Stimulated activated effector memory CD8-positive, alpha-beta T cell treated with anti-CD3 and anti-CD28 coated beads, Interleukin-12 subunit alpha, Interleukin-12 subunit beta, amount 100 ng/mL, for 72 hours (primary cell): ENCODE measurements around the gene ATG14.
"Not testable (repeated sequence)": the region's sequence is repeated elsewhere in the genome, so short reads cannot be mapped to it uniquely, and the experiment has no call there.

Experiments
- ATAC-seq: fragments of 150-1000 bp; cut with Tn5 transposase; 2 replicates; pipeline ENCODE4 v1.10.0; 2021
- DNase-seq, 2 donors: peaks; one replicate each; pipeline ENCODE4 v3.0.0; 2021 to 2022; ENCODE audit warnings: low spot score in 2 of 2
- H3K27ac Mint-ChIP-seq: one replicate; pipeline ENCODE4 v1.8.0; 2022; ENCODE audit warnings: mild to moderate bottlenecking, mixed read lengths
- H3K36me3 Mint-ChIP-seq: one replicate; pipeline ENCODE4 v1.8.0; 2022; ENCODE audit warnings: mild to moderate bottlenecking, mixed read lengths
- H3K4me1 Mint-ChIP-seq: one replicate; pipeline ENCODE4 v1.8.0; 2022; ENCODE audit warnings: mixed read lengths
- H3K4me3 Mint-ChIP-seq: one replicate; pipeline ENCODE4 v1.8.0; 2022; ENCODE audit warnings: mild to moderate bottlenecking, mixed read lengths
- H3K9me3 Mint-ChIP-seq: one replicate; pipeline ENCODE4 v1.8.0; 2022; ENCODE audit warnings: mixed read lengths

Gene ATG14

DNA sequence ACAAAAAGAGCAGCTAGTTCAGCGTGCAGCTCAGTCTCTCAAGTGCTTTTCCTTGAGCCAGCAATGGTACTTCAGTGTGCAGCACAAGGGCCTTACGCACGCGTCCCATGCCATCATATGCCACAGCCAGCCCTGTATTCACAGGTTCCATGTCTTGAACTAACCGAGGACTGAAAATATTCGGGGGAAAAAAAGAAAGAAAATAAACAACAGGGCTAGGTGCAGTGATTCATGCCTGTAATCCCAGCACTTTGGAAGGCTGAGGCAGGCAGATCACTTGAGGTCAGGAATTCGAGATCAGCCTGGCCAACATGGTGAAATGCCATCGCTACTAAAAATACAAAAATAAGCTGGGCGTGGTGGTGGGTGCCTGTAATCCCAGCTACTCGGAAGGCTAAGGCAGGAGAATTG lies 28.6 kb downstream of the ATG14 start:
- Mint-ChIP-seq H3K4me1 (peaks cover 21% of the 10 kb centered on the region), H3K36me3 (peaks cover 53% of the 10 kb centered on the region)
- H3K4me3 Mint-ChIP-seq, ATAC-seq, DNase-seq, H3K27ac Mint-ChIP-seq, H3K9me3 Mint-ChIP-seq: not testable (repeated sequence)

DNA sequence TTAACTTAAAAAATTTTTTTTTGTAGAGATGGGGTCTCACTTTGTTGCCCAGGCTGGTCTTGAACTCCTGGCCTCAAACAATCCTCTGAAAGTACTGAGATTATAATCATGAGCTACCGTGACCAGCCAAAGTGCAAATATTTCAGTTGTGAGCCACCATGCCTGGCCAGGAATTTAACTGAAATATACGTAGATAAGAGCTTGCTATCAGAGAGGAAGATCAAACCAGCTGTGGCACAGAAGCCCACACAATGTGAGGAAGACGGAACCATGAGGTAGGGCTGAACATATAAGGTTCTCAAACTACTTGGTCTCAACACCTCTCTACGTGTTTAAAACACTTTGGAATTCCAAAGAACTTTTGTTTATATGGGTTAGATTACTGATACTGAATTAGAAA lies 29.1 kb downstream of the ATG14 start:
- ATAC-seq (no peak), DNase-seq (no peak)
- no peak overlapping the region for H3K27ac Mint-ChIP-seq
- H3K4me3 Mint-ChIP-seq, result no peak overlapping the region
- peaks cover 58% of the 10 kb centered on the region for H3K36me3 Mint-ChIP-seq
- H3K4me1 Mint-ChIP-seq, result peaks cover 18% of the 10 kb centered on the region
- H3K9me3 Mint-ChIP-seq, result no peaks in the 10 kb centered on the region

DNA sequence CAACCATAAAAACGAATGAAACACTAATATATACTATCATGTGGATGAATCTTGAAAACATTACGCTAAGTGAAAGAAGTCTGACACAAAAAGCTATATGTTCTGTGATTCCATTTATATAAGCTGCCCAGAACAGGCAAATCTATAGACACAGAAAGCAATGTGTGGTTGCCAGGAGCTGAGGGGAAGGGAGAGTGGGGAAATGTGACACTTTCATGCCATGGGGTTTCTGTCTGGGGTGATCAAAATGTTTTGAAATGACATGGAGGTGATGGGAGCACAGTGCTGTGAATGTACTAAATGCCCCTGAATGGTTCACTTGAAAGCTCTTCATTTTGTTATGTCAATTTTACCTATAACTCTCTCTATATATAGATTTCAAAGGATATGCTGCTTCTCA lies 30.1 kb downstream of the ATG14 start:
- Mint-ChIP-seq H3K36me3 (peaks cover 60% of the 10 kb centered on the region), H3K9me3 (no peaks in the 10 kb centered on the region), H3K4me1 (peaks cover 10% of the 10 kb centered on the region), H3K4me3 (no peak overlapping the region), H3K27ac (peak overlapping the region; percentile 60)
- DNase-seq, result no peak
- peak; percentile 35 for ATAC-seq

DNA sequence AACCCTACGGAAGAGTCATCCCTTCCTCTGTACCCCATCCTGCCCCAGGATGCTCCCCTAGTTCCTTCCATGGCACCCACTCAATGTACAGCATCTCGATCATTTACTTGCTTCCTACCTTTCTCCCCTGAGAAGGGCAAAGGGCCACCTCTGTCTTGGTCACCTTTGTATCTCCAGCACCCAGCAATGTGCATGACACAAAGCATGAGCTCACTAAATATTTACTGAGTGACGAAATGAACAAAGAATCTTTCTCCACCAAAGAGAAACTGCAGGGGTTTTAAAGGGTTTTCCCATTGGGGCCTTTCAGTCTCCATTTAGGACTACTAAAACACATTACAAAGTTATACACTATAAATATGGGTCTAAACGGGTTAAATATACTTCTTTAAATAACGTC lies 30.6 kb downstream of the ATG14 start:
- Mint-ChIP-seq H3K9me3 (no peaks in the 10 kb centered on the region), H3K4me3 (no peak overlapping the region), H3K36me3 (peaks cover 61% of the 10 kb centered on the region), H3K27ac (no peak overlapping the region), H3K4me1 (peaks cover 6% of the 10 kb centered on the region)
- no peak for ATAC-seq
- DNase-seq, result no peak

DNA sequence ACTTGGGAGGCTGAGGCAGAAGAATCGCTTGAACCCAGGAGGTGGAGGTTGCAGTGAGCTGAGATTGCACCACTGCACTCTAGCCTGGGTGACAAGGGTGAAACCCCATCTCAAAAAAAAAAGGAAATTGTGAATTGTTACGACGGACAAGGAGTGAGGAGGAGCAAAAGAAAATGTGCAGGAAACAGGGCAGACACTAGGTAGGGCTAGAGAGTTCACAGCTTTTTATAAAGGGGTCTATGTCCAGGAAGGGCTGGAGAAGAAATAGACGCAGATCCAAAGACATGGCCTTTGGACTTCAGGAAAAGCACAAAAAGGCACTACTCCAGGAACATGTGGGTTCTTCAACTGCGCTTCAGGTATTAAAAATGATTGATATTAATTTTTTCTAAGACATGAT lies 34.4 kb downstream of the ATG14 start:
- DNase-seq, result no peak
- no peak overlapping the region for H3K4me3 Mint-ChIP-seq
- peaks cover 34% of the 10 kb centered on the region for H3K4me1 Mint-ChIP-seq
- H3K27ac Mint-ChIP-seq, result no peak overlapping the region
- peaks cover 68% of the 10 kb centered on the region for H3K36me3 Mint-ChIP-seq
- no peaks in the 10 kb centered on the region for H3K9me3 Mint-ChIP-seq
- ATAC-seq, result no peak

DNA sequence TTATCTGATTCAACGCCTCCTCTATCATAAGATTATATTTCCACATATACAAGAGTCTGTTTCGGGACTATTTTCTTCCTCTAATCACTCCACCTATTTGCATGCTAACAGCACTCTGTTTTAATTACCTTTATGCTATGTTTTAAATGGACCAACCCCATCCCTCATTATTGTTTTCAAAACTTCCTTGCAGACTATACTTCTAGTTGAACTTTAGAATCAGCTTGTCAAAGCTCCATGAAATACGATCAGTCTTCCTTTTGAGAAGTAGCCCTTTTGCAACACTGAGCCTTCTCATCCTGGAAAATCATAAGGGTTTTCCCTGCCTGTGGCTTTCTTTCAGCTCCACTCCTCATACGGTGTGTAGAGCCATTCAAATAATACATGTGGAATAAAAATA lies 36.9 kb downstream of the ATG14 start:
- ATAC-seq (no peak), DNase-seq (no peak)
- H3K27ac Mint-ChIP-seq, result peak overlapping the region; percentile 81
- H3K4me1 Mint-ChIP-seq, result peaks cover 38% of the 10 kb centered on the region
- peaks cover 57% of the 10 kb centered on the region for H3K36me3 Mint-ChIP-seq
- H3K9me3 Mint-ChIP-seq, result no peaks in the 10 kb centered on the region
- H3K4me3 Mint-ChIP-seq, result peak overlapping the region; percentile 28

DNA sequence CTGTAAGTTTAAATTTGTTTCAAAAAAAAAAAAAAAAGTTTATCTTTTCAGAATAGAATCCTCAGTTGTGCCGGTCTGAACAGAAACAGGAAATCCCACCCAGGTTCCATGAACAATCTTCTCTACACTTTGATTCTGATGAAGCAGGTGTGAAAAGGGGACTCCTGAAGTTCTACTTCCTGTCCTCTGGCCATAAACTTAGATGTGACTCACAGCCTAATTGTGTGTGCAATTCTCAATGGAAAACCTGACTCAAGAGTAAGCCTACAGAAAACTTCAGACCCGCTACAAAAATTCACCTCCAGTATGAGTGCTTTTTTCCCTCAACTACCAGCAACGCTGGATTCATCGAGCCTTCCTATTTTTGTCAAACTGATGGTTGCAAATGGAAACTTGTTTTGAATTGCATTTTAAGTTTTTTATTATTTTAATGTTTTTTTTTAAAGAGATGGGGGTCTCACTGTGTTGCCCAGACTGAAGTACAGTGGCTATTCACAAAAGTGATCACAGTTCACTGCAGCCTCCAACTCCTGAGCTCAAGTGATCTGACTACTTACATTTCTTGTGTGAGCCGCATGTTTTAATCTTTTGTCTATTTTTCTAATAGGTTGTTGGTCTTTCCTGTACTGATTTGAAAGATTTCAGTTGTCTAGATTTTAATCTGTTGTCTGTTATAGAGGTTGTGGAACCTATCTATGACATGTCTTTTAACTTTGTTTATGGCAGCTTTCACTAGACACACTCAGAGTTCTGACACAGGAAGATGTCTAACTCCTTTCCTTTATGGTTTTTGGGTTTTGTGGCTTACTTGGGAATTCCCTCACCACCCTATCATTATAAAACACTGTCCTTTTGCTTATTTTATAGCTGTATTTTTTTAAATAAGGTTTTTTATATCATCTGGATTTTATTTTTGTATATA lies 37.6 kb downstream of the ATG14 start:
- ATAC-seq (peak; percentile 91), DNase-seq (peak; percentile 20 to 63)
- no peaks in the 10 kb centered on the region for H3K9me3 Mint-ChIP-seq
- peaks cover 38% of the 10 kb centered on the region for H3K4me1 Mint-ChIP-seq
- H3K27ac Mint-ChIP-seq, result peak overlapping the region; percentile 81
- H3K4me3 Mint-ChIP-seq, result peak overlapping the region; percentile 28
- H3K36me3 Mint-ChIP-seq, result peaks cover 59% of the 10 kb centered on the region

DNA sequence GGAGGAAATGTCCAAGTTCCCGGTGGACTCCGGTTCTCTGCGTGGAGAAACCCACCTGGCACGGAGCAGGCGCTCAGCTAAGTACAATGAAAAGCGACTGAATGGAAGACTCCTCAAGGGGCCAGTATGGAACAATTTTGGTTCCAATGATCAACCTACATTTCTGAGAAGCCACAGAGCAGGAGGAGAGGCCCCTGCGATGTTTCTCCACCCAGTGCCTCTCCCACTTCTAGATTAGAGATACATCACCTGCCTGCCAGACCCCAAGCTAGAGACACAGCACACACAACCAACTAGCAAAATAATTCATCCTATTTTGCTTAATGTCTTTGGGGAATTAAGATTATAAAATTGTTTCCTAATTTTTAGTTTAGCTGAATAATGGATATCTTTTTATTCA lies 38.8 kb downstream of the ATG14 start:
- no peaks in the 10 kb centered on the region for H3K9me3 Mint-ChIP-seq
- ATAC-seq (no peak), DNase-seq (no peak)
- H3K27ac Mint-ChIP-seq, result peak overlapping the region; percentile 81
- H3K36me3 Mint-ChIP-seq, result peaks cover 63% of the 10 kb centered on the region
- H3K4me3 Mint-ChIP-seq, result no peak overlapping the region
- peaks cover 38% of the 10 kb centered on the region for H3K4me1 Mint-ChIP-seq

DNA sequence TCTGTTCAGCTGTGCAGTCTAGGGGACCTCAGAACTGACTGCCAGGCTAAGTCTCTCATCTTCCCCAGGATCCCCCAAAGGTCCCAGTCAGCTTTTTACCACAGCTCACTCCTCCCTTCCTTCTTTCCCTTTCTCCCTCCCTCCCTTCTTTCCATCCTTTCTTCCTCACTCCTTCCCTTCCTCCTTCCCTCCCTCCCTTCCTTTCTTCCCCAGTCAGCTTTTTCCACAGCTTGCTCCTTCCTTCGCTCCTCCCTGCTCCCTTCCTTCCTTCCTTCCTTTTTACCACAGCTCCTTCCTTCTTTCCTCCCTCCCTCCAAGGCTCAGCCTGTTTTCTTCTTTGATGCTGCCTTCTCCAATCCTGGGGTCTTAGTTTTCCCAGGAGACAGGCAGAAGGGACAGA lies 39.2 kb downstream of the ATG14 start:
- DNase-seq, result no peak
- H3K4me3 Mint-ChIP-seq, result no peak overlapping the region
- peak overlapping the region; percentile 81 for H3K27ac Mint-ChIP-seq
- ATAC-seq, result no peak
- H3K9me3 Mint-ChIP-seq, result no peaks in the 10 kb centered on the region
- H3K4me1 Mint-ChIP-seq, result peaks cover 38% of the 10 kb centered on the region
- peaks cover 63% of the 10 kb centered on the region for H3K36me3 Mint-ChIP-seq

DNA sequence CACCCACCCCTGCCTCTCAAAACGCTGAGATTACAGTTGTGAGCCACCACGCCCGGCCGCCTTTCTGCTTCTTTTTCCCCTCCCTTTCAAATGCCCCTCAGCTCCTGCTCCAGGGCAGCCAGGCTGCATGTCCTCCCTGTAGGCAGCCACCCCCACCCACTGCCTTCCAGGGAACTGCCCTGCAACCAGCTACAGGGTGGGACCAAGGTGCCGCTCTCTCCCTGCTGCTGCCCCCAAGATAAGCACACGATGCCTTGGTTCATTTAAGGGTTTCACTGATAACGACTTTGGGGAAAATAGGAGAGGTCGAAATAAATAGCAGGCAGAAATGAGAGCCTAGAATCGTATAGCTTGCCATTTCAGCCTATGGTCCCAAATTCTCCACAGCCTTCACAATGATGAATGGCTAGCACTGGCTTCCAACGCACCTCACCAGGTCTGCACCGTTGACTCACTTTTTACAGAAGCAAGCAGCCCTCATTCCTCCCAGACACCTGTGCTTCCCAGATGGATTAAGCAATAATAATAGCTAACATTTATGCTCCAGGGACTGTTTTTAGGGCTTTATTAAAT lies 40.7 kb downstream of the ATG14 start:
- Mint-ChIP-seq H3K4me1 (peaks cover 36% of the 10 kb centered on the region), H3K9me3 (no peaks in the 10 kb centered on the region), H3K27ac (peak overlapping the region; percentile 43), H3K4me3 (no peak overlapping the region), H3K36me3 (peaks cover 58% of the 10 kb centered on the region)
- ATAC-seq, result no peak
- DNase-seq, result no peak

DNA sequence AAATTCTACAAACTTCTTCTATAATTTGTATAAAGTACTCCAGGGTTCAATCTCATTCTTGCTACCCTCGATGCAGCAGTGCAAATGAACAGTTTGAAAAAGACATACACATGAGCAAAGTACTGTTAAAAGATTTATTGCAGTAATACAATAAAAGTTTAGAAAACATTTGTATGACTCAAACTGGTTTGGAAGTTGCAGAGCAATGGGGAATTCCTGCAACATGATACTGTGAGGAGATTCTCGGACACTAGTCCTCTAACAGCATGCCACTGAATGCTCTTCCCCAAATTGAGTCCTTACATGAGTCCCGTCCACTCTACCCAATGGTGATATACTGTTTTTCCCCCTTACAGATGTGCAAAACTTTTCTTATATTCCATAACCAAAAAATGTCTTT lies 45.4 kb downstream of the ATG14 start:
- Mint-ChIP-seq H3K4me1 (peaks cover 6% of the 10 kb centered on the region), H3K36me3 (peaks cover 54% of the 10 kb centered on the region), H3K4me3 (no peak overlapping the region), H3K9me3 (no peaks in the 10 kb centered on the region), H3K27ac (no peak overlapping the region)
- DNase-seq (no peak), ATAC-seq (no peak)

DNA sequence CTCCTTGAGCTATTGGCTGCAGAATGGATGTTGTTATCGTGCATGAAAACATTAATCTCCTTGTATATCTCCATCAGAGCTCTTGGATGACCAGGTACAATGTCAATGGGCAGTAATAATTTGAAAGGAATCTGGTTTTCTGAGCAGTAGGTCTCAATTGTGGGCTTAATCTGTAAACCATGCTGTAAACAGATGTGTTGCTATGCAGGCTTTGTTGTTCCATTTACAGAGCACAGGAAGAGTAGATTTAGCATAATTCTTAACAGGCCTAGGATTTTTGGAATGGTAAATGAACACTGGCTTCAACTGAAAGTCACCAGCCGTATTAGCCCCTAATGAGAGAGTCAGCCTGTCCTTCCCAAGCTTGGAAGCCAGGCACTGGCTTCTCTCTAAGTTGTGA lies 50.4 kb downstream of the ATG14 start:
- Mint-ChIP-seq H3K4me3 (no peak overlapping the region), H3K4me1 (peaks cover 6% of the 10 kb centered on the region), H3K36me3 (peaks cover 23% of the 10 kb centered on the region), H3K27ac (peak overlapping the region; percentile 80), H3K9me3 (no peaks in the 10 kb centered on the region)
- ATAC-seq, result no peak
- no peak for DNase-seq

DNA sequence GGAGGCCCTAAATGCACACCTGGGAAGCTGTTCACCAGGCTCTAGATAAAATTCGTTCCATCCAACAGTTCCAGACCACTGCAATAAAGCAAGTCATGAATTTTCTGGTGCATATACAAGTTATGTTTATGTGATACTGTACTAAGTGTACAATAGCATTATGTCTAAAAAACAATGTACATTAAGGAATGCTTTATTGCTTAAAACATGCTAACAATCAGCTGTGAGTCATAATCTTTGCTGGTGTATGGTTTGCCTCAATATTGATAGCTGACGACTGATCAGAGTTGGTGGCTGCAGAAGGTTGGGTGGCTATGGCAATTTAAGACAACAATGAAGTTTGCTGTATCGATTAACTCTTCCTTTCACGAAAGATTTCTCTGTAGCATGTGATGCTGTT lies 52.3 kb downstream of the ATG14 start:
- ATAC-seq (no peak), DNase-seq (no peak)
- Mint-ChIP-seq H3K4me3 (no peak overlapping the region), H3K27ac (peak overlapping the region; percentile 72), H3K4me1 (peaks cover 11% of the 10 kb centered on the region), H3K36me3 (peaks cover 13% of the 10 kb centered on the region), H3K9me3 (no peaks in the 10 kb centered on the region)

DNA sequence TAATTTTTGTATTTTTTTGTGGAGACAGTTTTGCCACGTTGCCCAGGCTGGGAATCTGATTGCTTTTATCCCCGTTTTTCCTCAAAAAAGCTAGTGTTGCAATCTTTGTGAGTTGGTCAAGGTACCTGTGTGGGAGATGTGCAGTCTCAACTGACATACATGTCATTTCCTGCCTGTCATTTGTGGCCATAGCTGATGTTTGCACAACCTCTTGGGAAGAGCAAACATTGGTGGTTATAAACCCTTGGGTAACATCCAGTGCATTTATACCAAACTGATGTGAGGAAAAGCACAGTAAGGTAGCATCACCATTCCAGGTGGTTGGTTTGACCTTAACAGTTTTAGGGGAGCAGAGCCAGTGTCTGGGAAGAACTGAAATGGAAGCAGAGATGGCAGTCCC lies 54.7 kb downstream of the ATG14 start:
- H3K4me1 Mint-ChIP-seq, result peaks cover 16% of the 10 kb centered on the region
- DNase-seq (no peak), ATAC-seq (no peak)
- H3K27ac Mint-ChIP-seq, result no peak overlapping the region
- no peaks in the 10 kb centered on the region for H3K9me3 Mint-ChIP-seq
- H3K36me3 Mint-ChIP-seq, result peaks cover 12% of the 10 kb centered on the region
- no peak overlapping the region for H3K4me3 Mint-ChIP-seq

DNA sequence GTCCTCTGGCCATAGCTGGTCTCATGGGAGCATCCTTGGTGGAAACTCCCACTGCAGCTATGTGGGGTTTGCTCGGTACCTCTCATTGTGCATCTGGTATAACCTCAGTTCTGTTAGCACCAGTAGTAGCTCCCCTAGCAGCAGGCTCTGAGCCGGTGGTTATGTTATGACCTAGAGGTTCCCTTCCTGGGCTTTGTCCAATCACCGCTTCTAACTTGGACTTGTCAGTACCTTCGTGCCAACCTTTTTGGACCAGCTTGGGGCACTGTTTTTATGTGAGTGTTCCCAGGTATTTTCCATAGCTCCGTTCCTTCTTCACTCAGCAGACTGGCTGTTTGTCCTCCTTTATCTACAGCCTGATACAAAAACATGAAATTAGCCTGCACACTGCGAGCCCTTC lies 55.7 kb downstream of the ATG14 start:
- Mint-ChIP-seq H3K4me1 (peaks cover 14% of the 10 kb centered on the region), H3K36me3 (peaks cover 18% of the 10 kb centered on the region), H3K9me3 (no peaks in the 10 kb centered on the region), H3K4me3 (no peak overlapping the region), H3K27ac (peak overlapping the region; percentile 2)
- ATAC-seq, result no peak
- no peak for DNase-seq

DNA sequence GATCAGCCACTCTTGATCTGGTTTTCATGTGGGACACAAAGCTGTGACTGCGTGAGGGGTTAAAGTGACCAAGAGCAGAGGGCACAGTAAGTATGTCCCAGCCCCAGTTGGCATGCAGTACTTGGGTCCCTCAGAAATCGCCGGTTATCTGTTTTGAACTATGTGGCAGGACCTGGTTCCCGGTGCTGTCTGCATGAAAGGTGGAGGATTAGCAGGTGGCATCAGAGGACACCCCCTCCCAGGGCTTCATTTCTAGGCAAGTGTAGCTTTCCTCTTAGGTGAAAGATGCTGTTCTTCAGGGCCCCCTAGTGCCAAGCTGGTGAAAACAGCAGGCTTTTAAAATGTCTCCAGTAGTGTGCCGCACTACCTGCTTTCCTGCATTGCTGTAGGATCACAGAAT lies 57.1 kb downstream of the ATG14 start:
- no peaks in the 10 kb centered on the region for H3K9me3 Mint-ChIP-seq
- DNase-seq (peak in 1 of 2 donors; percentile 66), ATAC-seq (peak; percentile 88)
- peaks cover 13% of the 10 kb centered on the region for H3K36me3 Mint-ChIP-seq
- peaks cover 14% of the 10 kb centered on the region for H3K4me1 Mint-ChIP-seq
- peak overlapping the region; percentile 92 for H3K27ac Mint-ChIP-seq
- H3K4me3 Mint-ChIP-seq, result peak overlapping the region; percentile 50
